Fibroblast of skin of back (primary cell): ENCODE measurements around the gene RNU6-7. TPM values are rescaled to one million over a fixed set of nuclear protein-coding genes. Genes with fewer than 3 reads are reported as not detected.
A peak's percentile ranks its signal among the peaks of the same experiment; 100 is the strongest.

ENCODE experiments used
- DNase-seq: peaks from one replicate; pipeline ENCODE4 v3.0.0-alpha.2; 2013
- polyA plus RNA-seq, 2 experiments: library from polyadenylated mRNA; unstranded; fragments of 120-200 nt; gene quantifications; one replicate each; pipeline ENCODE4 v1.2.1, GENCODE V29; 2013; ENCODE audit not compliant: insufficient read length in 2 of 2

The RNU6-7 gene
- not detected for polyA plus RNA-seq (2013, experiment 1 of 2; ENCODE audit: insufficient read length)
- polyA plus RNA-seq (2013, experiment 2 of 2; ENCODE audit: insufficient read length), result not detected

GRCh38 chr14:32201816-32202490, at the start of gene RNU6-7:
Gene RNU6-7, plus strand, starts transcription at chr14:32202045.
- DNase-seq, result no peak

- DNase-seq, result no peak
Measured at GRCh38 chr14:32166029-32166428, 35.8 kb upstream of the RNU6-7 start.

GRCh38 chr14:32166924-32167323, 34.9 kb upstream of the RNU6-7 start:
- no peak for DNase-seq

- no peak for DNase-seq
Measured at GRCh38 chr14:32167907-32168306, 33.9 kb upstream of the RNU6-7 start.

GRCh38 chr14:32169191-32169590, 32.7 kb upstream of the RNU6-7 start:
- DNase-seq, result no peak

GRCh38 chr14:32171469-32171868, 30.4 kb upstream of the RNU6-7 start:
- DNase-seq, result no peak

GRCh38 chr14:32183151-32184058, 18.4 kb upstream of the RNU6-7 start:
- no peak for DNase-seq

GRCh38 chr14:32185097-32185496, 16.7 kb upstream of the RNU6-7 start:
- DNase-seq, result no peak

GRCh38 chr14:32186248-32186647, 15.6 kb upstream of the RNU6-7 start:
- DNase-seq, result no peak

- no peak for DNase-seq
Measured at GRCh38 chr14:32189811-32190210, 12.0 kb upstream of the RNU6-7 start.

- peak; percentile 45 for DNase-seq
Measured at GRCh38 chr14:32190673-32191072, 11.2 kb upstream of the RNU6-7 start.

GRCh38 chr14:32192712-32193373, 9.0 kb upstream of the RNU6-7 start:
- DNase-seq, result no peak

GRCh38 chr14:32193532-32193931, 8.3 kb upstream of the RNU6-7 start:
- no peak for DNase-seq

- DNase-seq, result no peak
Measured at GRCh38 chr14:32195636-32196035, 6.2 kb upstream of the RNU6-7 start.

GRCh38 chr14:32197919-32198318, 3.9 kb upstream of the RNU6-7 start:
- no peak for DNase-seq

GRCh38 chr14:32200368-32201192, 1.3 kb upstream of the RNU6-7 start:
- no peak for DNase-seq

- DNase-seq, result peak; percentile 46
Measured at GRCh38 chr14:32201193-32201815, 541 bp upstream of the RNU6-7 start.

- DNase-seq, result no peak
Measured at GRCh38 chr14:32202491-32202997, 699 bp downstream of the RNU6-7 start.

GRCh38 chr14:32202998-32203882, 1.4 kb downstream of the RNU6-7 start, which contains the start of gene RNU6-8:
Gene RNU6-8, minus strand, starts transcription at chr14:32203269.
- DNase-seq, result peak; percentile 82

- peak; percentile 9 for DNase-seq
Measured at GRCh38 chr14:32203928-32204357, 2.1 kb downstream of the RNU6-7 start.
